ENCODE results near the gene OCLN. TPM values are rescaled to one million over a fixed set of nuclear protein-coding genes. Genes with fewer than 3 reads are reported as not detected.
A peak's percentile ranks its signal among the peaks of the same experiment; 100 is the strongest.

OCLN gene
- total RNA-seq, 1 donor = 4.0 TPM

GRCh38 chr5:69489246-69489645 lies 3.3 kb upstream of the OCLN start:
- H3K4me1 ChIP-seq (ENCODE audit: insufficient read depth, low read length) = peaks cover 22% of the 10 kb centered on the region
- no peaks in the 10 kb centered on the region for H3K79me2 ChIP-seq (ENCODE audit: insufficient read depth, low read length)
- H3K9me3 ChIP-seq (ENCODE audit: low read depth, low read length) = no peaks in the 10 kb centered on the region
- H3K4me3 ChIP-seq (ENCODE audit: insufficient read depth, low read length) = no peak overlapping the region
- peaks cover 77% of the 10 kb centered on the region for H3K27me3 ChIP-seq (ENCODE audit: insufficient read depth, low read length)
- no peak for DNase-seq (ENCODE audit: insufficient read length, low spot score, missing footprints)
- no peaks in the 10 kb centered on the region for H3K36me3 ChIP-seq (ENCODE audit: insufficient read depth, low read length)
- H3K27ac ChIP-seq (ENCODE audit: low read depth, low read length) = no peak overlapping the region
- no peak overlapping the region for H2AFZ ChIP-seq (ENCODE audit: low read length)
- no peak for TF ChIP-seq CTCF (IDR thresholded peaks at IDR 0.05; ENCODE audit: extremely low read depth, low read depth, low read length)
- no peak overlapping the region for H3K4me2 ChIP-seq (ENCODE audit: insufficient read depth, low read length)
- H4K20me1 ChIP-seq (ENCODE audit: insufficient read depth, low read length) = no peaks in the 10 kb centered on the region

GRCh38 chr5:69491027-69491426 lies 1.6 kb upstream of the OCLN start:
- DNase-seq (ENCODE audit: insufficient read length, low spot score, missing footprints) = no peak
- H4K20me1 ChIP-seq (ENCODE audit: insufficient read depth, low read length) = no peaks in the 10 kb centered on the region
- TF ChIP-seq CTCF (IDR thresholded peaks at IDR 0.05; ENCODE audit: extremely low read depth, low read depth, low read length) = no peak
- peaks cover 14% of the 10 kb centered on the region for H3K4me1 ChIP-seq (ENCODE audit: insufficient read depth, low read length)
- H3K4me3 ChIP-seq (ENCODE audit: insufficient read depth, low read length) = no peak overlapping the region
- H3K27me3 ChIP-seq (ENCODE audit: insufficient read depth, low read length) = peaks cover 88% of the 10 kb centered on the region
- H3K79me2 ChIP-seq (ENCODE audit: insufficient read depth, low read length) = no peaks in the 10 kb centered on the region
- H2AFZ ChIP-seq (ENCODE audit: low read length) = no peak overlapping the region
- H3K4me2 ChIP-seq (ENCODE audit: insufficient read depth, low read length) = no peak overlapping the region
- no peaks in the 10 kb centered on the region for H3K36me3 ChIP-seq (ENCODE audit: insufficient read depth, low read length)
- H3K27ac ChIP-seq (ENCODE audit: low read depth, low read length) = no peak overlapping the region
- no peaks in the 10 kb centered on the region for H3K9me3 ChIP-seq (ENCODE audit: low read depth, low read length)

DNA sequence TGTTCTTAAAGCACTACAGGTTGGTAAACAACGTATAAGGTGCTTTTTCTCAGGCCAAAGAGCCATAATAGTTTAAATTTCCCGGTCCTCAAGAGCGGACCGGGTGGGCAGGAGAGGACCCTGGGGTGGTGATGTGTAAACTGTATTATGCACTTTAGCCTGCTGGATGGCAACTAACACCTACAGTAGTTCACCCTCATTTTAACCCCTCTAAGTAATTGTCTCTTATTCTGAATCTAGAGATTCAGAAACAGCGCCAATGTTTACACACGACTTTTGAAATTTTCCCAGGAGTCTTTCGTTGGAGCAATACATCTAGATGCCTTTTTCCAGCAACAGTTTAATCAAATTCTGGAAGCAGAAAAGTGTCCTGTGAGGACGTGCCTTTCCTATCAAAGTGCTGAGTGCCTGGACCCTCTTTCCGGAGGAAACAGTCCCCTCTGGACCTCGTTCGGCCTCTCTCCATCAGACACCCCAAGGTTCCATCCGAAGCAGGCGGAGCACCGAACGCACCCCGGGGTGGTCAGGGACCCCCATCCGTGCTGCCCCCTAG lies 676 bp upstream of the OCLN start:
- Histone ChIP-seq H3K4me1 (ENCODE audit: insufficient read depth, low read length) (peaks cover 14% of the 10 kb centered on the region), H3K27ac (ENCODE audit: low read depth, low read length) (no peak overlapping the region), H3K36me3 (ENCODE audit: insufficient read depth, low read length) (no peaks in the 10 kb centered on the region), H3K9me3 (ENCODE audit: low read depth, low read length) (no peaks in the 10 kb centered on the region), H3K4me2 (ENCODE audit: insufficient read depth, low read length) (peak overlapping the region; percentile 91), H2AFZ (ENCODE audit: low read length) (peak overlapping the region; percentile 86), H3K4me3 (ENCODE audit: insufficient read depth, low read length) (peak overlapping the region; percentile 71), H3K79me2 (ENCODE audit: insufficient read depth, low read length) (no peaks in the 10 kb centered on the region), H3K27me3 (ENCODE audit: insufficient read depth, low read length) (peaks cover 80% of the 10 kb centered on the region), H4K20me1 (ENCODE audit: insufficient read depth, low read length) (no peaks in the 10 kb centered on the region)
- peak; percentile 59 for DNase-seq (ENCODE audit: insufficient read length, low spot score, missing footprints)
- TF ChIP-seq CTCF (IDR thresholded peaks at IDR 0.05; ENCODE audit: extremely low read depth, low read depth, low read length) = no peak

- Histone ChIP-seq H3K27ac (ENCODE audit: low read depth, low read length) (no peak overlapping the region), H3K4me1 (ENCODE audit: insufficient read depth, low read length) (peaks cover 14% of the 10 kb centered on the region), H3K4me3 (ENCODE audit: insufficient read depth, low read length) (peak overlapping the region; percentile 71), H2AFZ (ENCODE audit: low read length) (peak overlapping the region; percentile 86), H3K36me3 (ENCODE audit: insufficient read depth, low read length) (no peaks in the 10 kb centered on the region), H3K79me2 (ENCODE audit: insufficient read depth, low read length) (no peaks in the 10 kb centered on the region), H4K20me1 (ENCODE audit: insufficient read depth, low read length) (no peaks in the 10 kb centered on the region), H3K4me2 (ENCODE audit: insufficient read depth, low read length) (peak overlapping the region; percentile 91), H3K9me3 (ENCODE audit: low read depth, low read length) (no peaks in the 10 kb centered on the region), H3K27me3 (ENCODE audit: insufficient read depth, low read length) (peaks cover 74% of the 10 kb centered on the region)
- TF ChIP-seq CTCF (IDR thresholded peaks at IDR 0.05; ENCODE audit: extremely low read depth, low read depth, low read length) = no peak
- peak; percentile 91 for DNase-seq (ENCODE audit: insufficient read length, low spot score, missing footprints)
Measured at GRCh38 chr5:69492923-69493395, 369 bp downstream of the OCLN start.
